ENCODE data around the gene BMPR2.

Gene BMPR2

GRCh38 chr2:202588647-202589581 is 212.8 kb downstream of the BMPR2 start:
- FAIRE-seq (no peak), DNase-seq (ENCODE audit: low spot score) (peak; percentile 59)

- FAIRE-seq (no peak), DNase-seq (ENCODE audit: low spot score) (no peak)
These were observed 213.4 kb downstream of the BMPR2 start for GRCh38 chr2:202589582-202589949.

GRCh38 chr2:202592566-202592965 is 216.4 kb downstream of the BMPR2 start:
- DNase-seq (ENCODE audit: low spot score) (no peak), FAIRE-seq (no peak)

GRCh38 chr2:202599105-202599504 is 223.0 kb downstream of the BMPR2 start:
- no peak for FAIRE-seq
- no peak for DNase-seq (ENCODE audit: low spot score)

- FAIRE-seq (no peak), DNase-seq (ENCODE audit: low spot score) (no peak)
These were observed 223.8 kb downstream of the BMPR2 start for GRCh38 chr2:202599911-202600310.

- DNase-seq (ENCODE audit: low spot score) (no peak), FAIRE-seq (no peak)
These were observed 228.6 kb downstream of the BMPR2 start for GRCh38 chr2:202604699-202605098.

GRCh38 chr2:202605174-202605573 is 229.0 kb downstream of the BMPR2 start:
- FAIRE-seq (no peak), DNase-seq (ENCODE audit: low spot score) (no peak)

- FAIRE-seq (no peak), DNase-seq (ENCODE audit: low spot score) (no peak)
These were observed 232.2 kb downstream of the BMPR2 start for GRCh38 chr2:202608142-202608852.

GRCh38 chr2:202609381-202610145 is 233.4 kb downstream of the BMPR2 start:
- FAIRE-seq (no peak), DNase-seq (ENCODE audit: low spot score) (no peak)

- FAIRE-seq (no peak), DNase-seq (ENCODE audit: low spot score) (no peak)
These were observed 234.3 kb downstream of the BMPR2 start for GRCh38 chr2:202610380-202610779.

GRCh38 chr2:202612145-202612544 is 236.0 kb downstream of the BMPR2 start:
- no peak for FAIRE-seq

GRCh38 chr2:202613479-202613878 is 237.4 kb downstream of the BMPR2 start:
- DNase-seq (ENCODE audit: low spot score) = no peak
- FAIRE-seq = no peak

More at GRCh38 chr2:202612145-202612544, 236.0 kb downstream of the BMPR2 start:
- DNase-seq (ENCODE audit: low spot score) = no peak

Measured in RCC 7860 (cell line).